Putamen (tissue), 1 donor: ENCODE data around the gene LCLAT1.
"Not testable (repeated sequence)": the region's sequence is repeated elsewhere in the genome, so short reads cannot be mapped to it uniquely, and the experiment has no call there.

Source experiments
- DNase-seq: peaks from one replicate; pipeline ENCODE4 v3.0.0-alpha.2; 2016; ENCODE audit warnings: low spot score

The LCLAT1 gene

DNA sequence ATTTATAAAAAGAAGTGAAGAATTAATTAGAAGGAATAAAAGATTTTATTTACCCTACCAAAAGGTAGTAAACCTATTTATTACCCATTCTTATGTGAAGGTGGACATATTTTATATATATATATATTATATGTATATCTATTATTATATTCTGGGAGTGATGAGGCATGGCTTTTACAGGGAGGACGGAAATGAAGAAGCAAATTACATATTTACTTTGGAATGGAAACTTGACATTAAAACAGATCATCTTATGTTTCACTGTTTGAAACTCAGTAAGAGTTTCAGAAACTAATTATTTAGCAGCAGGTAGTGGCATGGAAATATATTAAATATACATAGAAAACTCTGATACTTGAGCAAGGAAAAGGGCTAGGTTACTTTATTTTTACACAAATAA is 143.4 kb downstream of the LCLAT1 start:
- no peak for DNase-seq

DNA sequence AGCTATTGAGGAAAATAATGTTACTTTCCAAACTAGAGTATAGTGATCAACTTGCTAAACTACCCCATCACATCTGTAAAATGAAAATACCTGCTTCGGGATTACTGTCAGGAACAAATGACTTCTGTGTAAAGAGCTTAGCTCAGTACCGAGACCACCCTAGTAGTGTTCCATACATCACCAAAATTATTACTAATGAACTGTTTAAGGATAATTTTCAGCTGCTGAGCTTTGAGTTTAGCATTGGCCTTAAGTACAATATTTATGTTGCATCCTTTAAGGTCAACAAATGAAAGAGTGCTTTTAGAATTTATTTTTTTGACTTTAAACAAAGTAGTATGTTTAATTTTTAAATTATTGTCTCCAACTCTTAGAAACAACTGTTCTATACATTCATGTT is 144.1 kb downstream of the LCLAT1 start:
- no peak for DNase-seq

DNA sequence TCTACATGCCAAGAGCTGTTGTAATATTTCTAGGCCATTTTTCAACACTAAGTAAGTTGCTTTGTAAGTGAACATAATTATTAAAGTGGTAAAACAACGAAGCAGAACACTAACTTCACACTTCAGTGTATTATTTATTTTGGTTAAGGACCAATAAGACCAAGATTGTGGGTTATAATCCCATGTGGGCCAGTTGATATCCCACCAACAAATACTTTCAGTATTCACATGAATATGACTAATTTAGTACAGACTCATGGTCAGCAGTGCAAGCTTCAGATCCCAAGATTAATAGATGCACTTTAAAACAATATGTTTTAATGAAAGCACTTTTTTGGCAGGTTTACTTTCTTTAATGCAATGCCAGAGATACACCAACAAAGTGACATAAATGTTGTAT is 154.3 kb downstream of the LCLAT1 start:
- no peak for DNase-seq

DNA sequence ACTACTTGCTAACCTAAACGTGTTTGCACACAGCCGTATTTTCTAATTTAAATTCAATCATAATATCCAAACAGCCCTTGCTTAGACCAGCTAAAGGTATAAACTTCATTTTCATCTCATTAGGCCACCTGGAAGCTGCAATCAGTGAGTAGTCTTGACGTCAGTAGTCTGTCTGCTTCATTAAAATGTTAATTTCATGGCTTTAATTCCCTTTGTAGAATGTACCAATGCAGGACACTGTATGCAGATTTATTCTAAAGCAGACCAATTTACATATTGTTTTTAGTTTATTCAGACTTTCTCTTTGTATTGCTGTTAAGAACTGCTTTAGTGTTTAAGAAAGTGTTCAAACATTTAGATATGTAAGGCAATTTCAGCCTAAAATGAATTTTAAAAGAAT is 158.2 kb downstream of the LCLAT1 start:
- DNase-seq: no peak

DNA sequence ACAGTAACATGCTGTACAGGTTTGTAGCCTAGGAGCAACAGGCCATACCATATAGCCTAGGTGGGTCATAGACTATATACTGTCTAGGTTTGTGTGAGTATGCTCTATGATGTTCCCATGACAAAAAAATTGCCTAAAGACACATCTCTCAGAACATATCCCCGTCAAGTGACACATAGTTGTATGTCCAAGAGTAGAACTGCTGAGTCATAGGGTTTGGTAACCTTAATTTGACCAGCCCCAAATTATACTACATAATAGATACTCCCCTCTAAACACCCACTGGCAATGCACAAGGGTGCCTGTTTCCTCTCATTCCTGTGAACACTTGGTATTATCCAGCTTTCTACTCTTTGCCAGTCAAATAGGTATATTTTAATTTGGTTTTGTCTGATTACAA is 161.6 kb downstream of the LCLAT1 start:
- no peak for DNase-seq

DNA sequence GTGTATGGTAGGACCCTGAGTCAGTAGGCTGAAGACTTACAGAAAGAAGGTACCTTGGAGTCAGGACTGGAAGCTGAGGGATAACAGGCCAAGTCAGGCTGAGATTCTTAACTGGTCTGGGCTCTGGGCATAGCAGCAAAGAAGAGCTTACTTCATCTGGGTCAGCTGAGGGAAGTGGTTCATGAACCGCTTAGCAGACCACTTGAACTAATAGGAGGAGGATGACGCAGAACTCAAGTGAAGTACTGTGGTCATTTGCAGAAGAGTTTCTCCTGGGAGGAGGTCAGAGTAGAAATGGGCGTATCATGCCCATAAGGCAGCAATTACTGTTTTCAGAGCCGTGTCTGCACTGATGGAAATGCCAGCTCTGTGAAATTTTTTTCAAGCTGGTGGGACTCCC is 164.5 kb downstream of the LCLAT1 start:
- no peak for DNase-seq

DNA sequence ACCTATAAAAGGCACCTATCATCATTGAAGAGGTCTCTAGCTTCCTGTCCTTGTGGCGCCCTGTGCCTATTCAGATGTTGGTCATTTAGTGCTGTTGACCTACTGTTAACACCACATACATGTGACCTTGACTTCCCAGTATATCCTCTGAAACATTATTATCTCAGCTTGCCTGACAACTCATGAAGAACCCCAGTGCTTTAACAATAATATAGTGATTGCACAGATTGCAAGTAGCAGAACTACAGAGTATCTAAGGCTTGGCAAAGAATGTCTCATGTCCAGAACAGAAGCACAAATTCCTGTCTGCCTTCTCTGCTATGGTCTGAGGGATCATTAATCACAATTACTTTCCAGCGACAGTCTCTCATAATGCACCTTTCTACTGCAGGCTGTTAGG is 165.3 kb downstream of the LCLAT1 start:
- DNase-seq: no peak

DNA sequence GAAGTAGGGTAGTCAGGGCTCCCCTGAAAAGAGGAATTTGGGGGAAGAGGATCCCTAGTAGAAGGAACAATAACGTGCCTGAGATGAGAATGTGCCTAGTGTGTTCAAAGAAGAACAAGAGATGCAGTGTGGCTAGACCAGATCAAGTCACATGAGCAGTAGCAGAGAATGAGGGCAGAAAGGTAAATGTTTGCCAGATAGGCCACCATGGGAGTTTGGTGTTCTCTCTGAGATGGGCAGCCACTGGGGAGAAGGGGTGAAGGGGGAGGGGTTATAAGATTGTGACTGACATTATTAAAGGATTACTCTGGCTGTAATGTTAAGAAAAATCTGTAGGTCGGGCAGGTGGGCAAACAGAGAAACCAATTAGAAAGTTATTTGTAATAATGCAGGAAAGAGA is 166.0 kb downstream of the LCLAT1 start:
- no peak for DNase-seq

DNA sequence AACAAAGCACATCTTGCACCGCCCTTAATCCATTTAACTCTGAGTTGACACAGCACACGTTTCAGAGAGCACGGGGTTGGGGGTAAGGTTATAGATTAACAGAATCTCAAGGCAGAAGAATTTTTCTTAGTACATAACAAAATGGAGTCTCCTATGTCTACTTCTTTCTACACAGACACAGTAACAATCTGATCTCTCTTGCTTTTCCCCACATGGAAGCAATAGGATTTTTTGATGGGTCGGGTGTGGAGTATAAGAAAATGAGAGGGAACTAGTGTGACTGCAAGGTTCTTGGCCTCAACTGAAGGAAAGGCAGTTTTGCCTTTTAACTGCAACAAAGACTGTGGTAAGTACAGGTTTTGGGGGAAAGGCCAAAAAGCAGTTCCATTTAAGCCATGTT is 167.2 kb downstream of the LCLAT1 start:
- DNase-seq: not testable (repeated sequence)

DNA sequence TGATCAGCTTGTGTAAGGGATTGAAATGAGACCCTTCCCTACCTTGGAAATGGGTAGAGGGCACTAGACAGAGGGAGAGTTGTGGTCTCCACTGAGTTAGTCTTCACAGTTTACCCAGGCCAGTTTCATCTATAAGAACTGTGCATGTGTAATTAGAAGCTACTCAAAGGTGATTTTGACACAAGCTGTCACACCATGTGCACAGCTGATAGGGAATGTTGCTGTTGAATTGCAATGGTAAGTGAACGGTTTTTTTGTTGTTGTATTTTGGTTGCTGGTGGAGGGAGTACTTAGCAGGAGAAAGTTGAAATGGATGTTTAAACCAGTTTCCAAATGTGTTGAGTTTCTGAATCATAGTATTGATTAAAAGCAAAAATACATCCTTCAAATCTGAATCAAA is 168.9 kb downstream of the LCLAT1 start:
- no peak for DNase-seq

DNA sequence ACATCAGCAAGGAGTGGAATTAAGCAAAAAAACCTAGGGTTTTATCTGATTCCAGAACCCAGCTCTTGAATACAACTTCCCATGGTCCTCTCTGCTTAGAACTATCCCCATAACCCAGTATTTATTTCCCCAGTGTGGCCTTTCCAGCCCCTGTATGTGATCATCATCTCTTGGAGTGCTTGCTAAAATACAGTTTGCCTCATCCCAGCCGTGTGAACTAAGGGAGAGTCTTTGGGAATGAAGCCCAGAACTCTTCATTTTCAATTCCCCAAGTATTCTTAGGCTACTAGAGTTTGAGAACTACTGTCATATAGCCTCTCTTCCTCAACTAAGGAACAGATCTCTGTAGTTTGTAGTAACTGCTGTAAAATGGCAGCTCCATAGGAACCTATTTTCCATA is 173.1 kb downstream of the LCLAT1 start:
- DNase-seq: no peak

DNA sequence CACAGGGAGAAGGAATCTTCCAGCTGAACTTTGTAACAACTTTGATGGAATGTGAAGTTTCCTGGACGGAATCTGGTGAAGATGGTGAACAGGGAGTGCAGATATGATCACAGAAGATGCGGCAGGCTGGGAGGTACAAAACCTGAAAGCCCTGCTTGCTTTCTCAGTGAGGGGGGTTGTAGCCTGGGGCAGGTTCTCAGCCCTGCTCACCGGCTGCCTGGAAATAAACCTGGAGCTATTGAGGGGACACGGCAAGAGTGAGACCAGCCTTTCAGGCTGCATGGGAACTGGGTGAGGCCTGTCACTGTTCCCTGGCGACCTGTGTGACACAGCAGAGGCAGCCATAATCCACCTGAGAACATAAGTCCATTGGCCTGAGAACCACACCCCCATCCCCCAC is 174.8 kb downstream of the LCLAT1 start:
- DNase-seq: no peak

DNA sequence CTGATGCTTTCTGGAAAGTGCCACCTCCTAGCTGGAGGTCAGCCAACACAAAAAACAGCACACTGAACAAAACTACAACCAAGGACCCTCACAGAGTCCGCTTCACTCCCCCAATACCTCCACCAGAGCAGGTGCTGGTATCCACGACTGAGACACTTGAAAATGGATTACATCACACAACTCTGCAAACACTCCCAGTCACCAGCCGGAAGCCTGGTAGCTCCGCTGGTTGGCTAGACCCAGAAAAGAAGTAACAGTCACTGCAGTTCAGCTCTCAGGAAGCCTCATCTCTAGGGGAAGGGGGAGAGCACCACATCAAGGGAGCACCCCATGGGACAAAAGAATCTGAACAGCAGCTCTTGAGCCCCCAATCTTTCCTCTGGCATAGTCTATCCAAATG is 175.4 kb downstream of the LCLAT1 start:
- no peak for DNase-seq

DNA sequence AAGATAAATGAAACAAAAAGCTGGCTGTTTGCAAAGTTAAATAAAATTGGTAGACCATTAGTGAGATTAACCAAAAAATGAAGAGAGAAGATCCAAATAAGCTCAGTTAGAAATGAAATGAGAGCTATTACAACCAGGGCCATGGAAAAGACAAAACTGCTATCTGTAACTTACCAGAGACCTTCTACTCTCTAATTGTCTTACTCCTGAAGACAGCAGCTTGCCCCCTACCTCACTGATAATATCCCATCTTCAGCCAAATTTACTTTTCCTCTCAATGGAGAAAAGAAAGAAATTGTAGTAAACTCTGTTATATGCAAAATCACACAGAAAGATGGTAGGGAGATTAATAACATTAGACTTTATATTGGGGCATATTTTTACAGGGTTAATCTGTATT is 178.2 kb downstream of the LCLAT1 start:
- no peak for DNase-seq

DNA sequence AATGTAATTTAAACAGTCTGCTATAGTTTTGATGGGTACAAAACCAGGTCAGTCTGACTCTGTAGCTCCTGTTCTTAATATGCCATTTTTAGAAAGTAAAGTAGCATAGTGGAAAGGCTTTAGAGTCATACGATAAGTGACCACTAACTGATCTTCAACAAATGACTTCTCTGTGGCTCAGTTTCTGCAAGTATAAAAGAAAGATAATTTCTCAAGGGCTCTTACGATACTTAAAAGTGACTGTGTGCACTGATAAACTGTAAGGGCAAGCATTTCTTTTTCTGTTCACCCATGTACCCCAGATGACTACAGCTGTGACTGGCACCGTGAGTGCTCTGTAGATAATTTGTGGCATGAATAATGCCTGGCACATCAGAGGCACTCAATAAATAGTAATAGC is 178.7 kb downstream of the LCLAT1 start:
- no peak for DNase-seq

DNA sequence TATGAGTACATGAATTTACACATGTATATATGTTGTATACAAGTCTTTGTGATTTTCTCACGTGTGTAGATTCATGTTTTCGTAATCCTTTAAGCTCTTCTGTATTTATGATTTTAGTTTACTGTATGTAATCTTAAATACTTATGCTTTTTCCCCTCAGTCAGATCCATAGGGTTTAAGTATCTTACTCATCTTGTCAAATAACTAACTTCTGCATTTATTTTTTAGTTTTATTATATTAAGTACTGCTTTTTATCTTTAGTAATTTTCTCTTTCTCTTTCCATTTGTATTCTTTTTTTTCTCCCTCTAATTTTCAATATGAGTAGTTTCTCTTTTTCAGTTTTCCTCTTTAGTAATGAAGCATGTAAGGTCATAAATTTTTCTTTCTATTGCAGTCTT is 179.4 kb downstream of the LCLAT1 start:
- DNase-seq: no peak

DNA sequence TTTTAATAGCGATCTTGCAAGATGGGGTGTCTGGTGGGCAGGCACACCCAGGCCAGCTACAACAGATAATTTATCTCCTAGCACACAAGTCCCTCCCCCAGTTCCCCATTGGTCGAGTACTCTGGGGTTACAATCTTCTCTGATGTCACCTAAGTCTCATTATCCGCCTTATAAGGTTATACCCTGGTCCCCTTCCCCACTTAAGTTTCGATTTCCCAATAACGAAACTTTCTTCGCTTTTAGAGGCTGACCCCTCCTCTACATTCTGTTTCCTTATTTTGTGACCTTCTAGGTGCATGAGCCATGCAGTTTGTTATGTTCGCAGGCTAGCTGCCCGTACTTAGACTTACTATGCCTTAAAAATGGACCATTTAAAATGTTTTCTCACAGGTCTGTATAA is 180.1 kb downstream of the LCLAT1 start:
- DNase-seq: no peak

DNA sequence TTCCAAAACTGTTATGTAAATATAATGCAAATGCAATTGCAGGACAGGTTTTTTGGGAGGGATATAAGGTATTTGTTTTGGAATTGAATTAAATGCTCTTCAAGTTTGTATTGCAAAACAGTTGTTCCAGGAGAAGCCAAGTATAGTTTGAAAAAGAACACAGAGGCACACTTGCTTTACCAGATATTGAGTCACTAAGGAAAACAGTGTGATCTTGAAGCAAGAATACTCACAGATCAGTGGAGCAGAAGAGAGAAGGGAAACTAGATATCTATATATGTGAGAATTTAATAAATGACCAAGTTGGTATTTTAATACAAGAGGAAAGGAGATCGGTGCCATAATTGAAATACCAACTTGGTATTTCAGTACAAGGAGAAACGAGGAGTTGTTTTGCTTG is 181.3 kb downstream of the LCLAT1 start:
- no peak for DNase-seq

DNA sequence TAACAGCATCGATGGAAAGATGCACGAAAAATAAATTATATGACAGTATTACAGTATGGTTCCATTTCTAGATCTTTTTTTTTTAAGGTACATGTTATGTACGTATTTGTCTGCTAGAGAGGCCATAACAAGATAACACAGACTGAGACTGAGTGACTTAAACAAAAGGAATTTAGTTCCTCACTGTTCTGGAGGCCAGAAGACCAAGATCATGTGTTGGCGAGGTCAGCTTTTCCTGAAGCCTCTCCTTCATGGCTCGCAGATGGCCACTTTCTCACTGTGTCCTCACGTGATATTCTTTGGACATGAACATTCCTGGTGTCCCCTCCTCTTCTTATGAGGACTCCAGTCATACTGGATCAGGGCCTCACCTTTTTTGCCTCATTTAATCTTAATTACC is 182.8 kb downstream of the LCLAT1 start:
- no peak for DNase-seq

DNA sequence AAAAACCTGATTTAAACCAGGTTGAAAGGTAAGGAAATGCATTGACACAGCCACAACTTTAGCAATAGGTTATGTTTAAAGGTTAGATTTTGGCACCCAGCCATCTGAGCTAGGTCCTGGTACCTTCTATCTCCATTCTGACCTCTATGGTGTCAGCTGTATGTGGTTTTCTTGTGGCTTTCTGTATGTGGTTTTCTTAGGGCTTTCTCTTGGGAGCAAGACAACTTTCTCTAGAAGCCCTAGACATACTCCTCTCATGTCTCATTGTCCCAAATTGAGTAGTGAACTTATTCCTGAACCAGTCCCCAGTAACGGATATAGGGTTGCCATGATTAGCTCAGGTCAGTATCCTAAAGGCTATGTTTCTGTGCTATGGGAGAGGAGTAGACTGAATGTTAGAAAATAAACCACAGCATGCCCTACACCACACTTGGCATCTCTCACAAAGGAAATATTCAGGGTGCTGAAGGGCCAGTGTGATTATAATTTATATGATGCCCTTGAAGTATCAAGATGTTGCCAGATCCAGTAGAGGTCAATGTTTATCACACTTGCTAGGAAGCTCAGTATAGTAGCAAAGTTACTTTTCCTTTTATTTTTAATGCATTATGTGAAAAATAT is 184.1 kb downstream of the LCLAT1 start:
- DNase-seq: no peak

DNA sequence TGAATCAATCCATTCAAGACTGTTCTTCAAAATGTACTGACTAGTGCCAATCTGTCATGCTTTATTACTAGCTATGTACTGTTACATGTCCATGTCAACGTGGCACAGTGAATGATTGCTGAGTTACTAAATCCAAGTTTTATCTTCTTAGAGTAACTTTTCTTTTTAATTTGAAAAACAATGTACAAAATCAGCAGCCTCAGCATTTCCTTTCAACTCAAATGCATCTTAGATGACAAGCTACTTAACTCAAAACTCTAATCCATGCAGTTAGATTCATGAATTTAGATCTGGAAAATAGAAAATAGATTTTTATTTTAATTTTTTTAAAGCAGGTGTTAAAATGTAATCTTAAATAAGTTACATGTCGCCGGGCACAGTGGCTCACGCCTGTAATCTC is 186.0 kb downstream of the LCLAT1 start:
- no peak for DNase-seq

DNA sequence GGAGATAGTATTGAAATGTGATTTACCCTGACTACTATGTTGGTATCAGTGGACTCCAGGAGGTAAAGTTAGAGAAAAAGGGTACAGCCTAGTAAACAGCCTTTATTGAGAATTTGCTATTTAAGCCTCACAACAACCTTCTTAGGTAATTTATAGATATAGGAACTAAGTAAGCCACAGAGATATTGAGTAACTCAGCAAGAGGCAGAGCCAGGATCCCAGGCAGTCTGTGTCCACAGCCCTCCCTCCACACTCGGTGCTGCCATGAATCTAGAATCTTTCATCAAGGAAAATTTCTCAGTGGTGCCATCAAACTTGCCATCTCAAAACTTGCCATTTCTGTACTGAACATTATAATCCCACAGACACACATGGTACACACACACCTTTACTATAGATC is 189.3 kb downstream of the LCLAT1 start:
- no peak for DNase-seq

DNA sequence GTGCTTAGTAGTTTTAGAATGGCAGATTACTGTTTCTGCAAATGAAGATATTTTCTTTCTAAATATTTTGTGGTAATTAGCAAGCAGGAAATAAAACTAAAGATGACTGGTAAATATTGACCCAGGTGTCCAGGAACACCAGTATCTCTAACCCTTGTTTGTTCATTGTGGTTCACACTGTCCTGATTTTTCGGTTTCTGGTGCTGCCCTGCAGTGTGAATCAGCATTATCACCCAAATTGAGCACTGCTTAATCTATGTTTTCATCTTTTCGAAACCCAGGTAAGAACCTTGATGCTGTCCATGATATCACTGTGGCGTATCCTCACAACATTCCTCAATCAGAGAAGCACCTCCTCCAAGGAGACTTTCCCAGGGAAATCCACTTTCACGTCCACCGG is 192.8 kb downstream of the LCLAT1 start:
- no peak for DNase-seq

DNA sequence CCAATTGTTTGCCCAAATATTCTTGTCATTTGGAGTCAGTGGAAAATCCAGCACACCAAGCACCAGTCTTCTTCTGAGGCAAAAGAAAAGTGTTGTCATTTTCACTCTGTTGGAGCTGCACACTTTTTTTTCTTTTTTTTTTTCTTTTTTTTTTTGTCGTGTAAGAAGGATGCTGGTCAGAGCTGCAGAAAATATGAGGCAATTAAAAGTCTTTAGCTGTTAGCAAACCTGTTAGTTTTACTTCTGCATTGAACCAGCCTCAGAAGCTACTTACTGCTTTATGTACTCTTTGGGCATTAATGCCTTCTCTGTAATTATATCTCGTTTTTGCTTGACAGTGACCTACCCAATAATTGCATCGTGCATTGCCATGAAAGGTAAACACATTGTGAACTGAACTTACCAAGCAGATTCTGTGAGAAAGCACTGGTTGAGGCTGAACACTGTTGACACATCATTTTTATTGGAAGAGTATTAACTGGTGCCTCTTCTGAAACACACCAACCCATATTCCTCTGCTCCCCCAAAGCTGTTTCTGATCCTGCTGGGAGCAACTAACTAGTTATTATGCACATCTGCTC is 194.8 kb downstream of the LCLAT1 start:
- no peak for DNase-seq

DNA sequence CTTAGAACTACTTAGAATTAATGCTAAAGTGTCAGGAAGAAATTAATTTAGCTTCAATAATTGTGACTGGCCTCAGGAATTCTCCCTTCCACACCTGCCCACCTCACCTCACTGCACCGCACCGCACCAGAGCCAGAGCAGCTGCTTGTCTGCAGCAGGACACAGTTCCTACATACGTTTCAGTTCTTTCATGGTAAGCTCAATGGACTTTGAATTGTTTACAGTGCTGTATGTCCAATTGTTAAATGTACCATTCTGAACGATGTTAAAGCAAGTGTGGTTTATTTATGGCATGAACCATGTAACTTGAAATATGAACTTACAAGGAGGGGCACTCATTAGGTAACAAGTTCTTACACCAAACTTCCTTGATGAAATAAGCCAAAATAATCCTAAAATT is 196.0 kb downstream of the LCLAT1 start:
- DNase-seq: not testable (repeated sequence)
